IMR-90 (cell line): ENCODE data around the gene LRCH4. TPM values are rescaled to one million over a fixed set of nuclear protein-coding genes. Genes with fewer than 3 reads are reported as not detected.

Experiments used
- ATAC-seq: fragments of 200-7000 bp; cut with Tn5 transposase; 2 replicates; pipeline ENCODE4 v1.9.1; 2020; ENCODE audit warnings: low read depth, mild to moderate bottlenecking, moderate library complexity
- BruUV-seq: library from RNA; stranded (reverse); fragments of 400-500 nt; replicated peaks from 2 replicates; lab custom pipeline; 2021; lab: Mats Ljungman, UMichigan
- CTCF ChIA-PET: fragments of 300-600 bp; formaldehyde crosslinking; extraction: SDS; loops from one replicate; lab custom pipeline; 2021; ENCODE audit warnings: antibody characterized with exemption; lab: Yijun Ruan, JAX
- POLR2A ChIA-PET: fragments of 300-600 bp; sonication (Branson Sonifier 250); formaldehyde crosslinking; loops from one replicate; lab custom pipeline; 2022; ENCODE audit warnings: antibody characterized with exemption; ENCODE audit not compliant: unreplicated experiment; lab: Charles Lee
- DNase-seq: peaks from one replicate; pipeline ENCODE4 v3.0.0; 2013
- H2AFZ ChIP-seq: replicated peaks from 2 replicates; pipeline ENCODE3; 2013; ENCODE audit warnings: low read length, mild to moderate bottlenecking; ENCODE audit not compliant: poor library complexity
- H2AK5ac ChIP-seq: 2 replicates; pipeline ENCODE4 v1.6.1; 2013; ENCODE audit warnings: low read depth, low read length, inconsistent platforms
- H2AK9ac ChIP-seq: replicated peaks from 2 replicates; pipeline ENCODE3; 2013; ENCODE audit warnings: mild to moderate bottlenecking, low read depth, low read length, moderate library complexity; ENCODE audit not compliant: poor library complexity
- H2BK120ac ChIP-seq: 2 replicates; pipeline ENCODE4 v1.6.1; 2013; ENCODE audit warnings: low read depth, low read length, inconsistent platforms
- H2BK15ac ChIP-seq: 3 replicates; pipeline ENCODE4 v1.6.1; 2013; ENCODE audit warnings: low read depth, low read length, inconsistent platforms
- H2BK20ac ChIP-seq: 2 replicates; pipeline ENCODE4 v1.6.1; 2013; ENCODE audit warnings: low read depth, mild to moderate bottlenecking, inconsistent platforms, low read length, moderate library complexity
- H2BK5ac ChIP-seq: 2 replicates; pipeline ENCODE4 v1.6.1; 2013; ENCODE audit warnings: mild to moderate bottlenecking, low read depth, low read length, inconsistent platforms; ENCODE audit not compliant: poor library complexity, severe bottlenecking
- H3K14ac ChIP-seq: replicated peaks from 2 replicates; pipeline ENCODE4 v1.6.1; 2013; ENCODE audit warnings: low read depth, low read length, inconsistent platforms
- H3K18ac ChIP-seq: 2 replicates; pipeline ENCODE4 v1.6.1; 2013; ENCODE audit warnings: low read depth, low read length, control low read depth
- H3K23ac ChIP-seq: 2 replicates; pipeline ENCODE4 v1.6.1; 2013; ENCODE audit warnings: low read depth, low read length, inconsistent platforms
- H3K27ac ChIP-seq: 2 replicates; pipeline ENCODE4 v1.5.1; 2013; ENCODE audit warnings: mild to moderate bottlenecking, control low read depth, low read length; ENCODE audit not compliant: insufficient read depth
- H3K27me3 ChIP-seq: 2 replicates; pipeline ENCODE4 v1.6.1; 2013; ENCODE audit warnings: low read length; ENCODE audit not compliant: control insufficient read depth, insufficient read depth
- H3K36me3 ChIP-seq: 2 replicates; pipeline ENCODE4 v1.6.1; 2013; ENCODE audit warnings: low read length, mixed read lengths; ENCODE audit not compliant: control insufficient read depth, insufficient read depth
- H3K4ac ChIP-seq: 2 replicates; pipeline ENCODE4 v1.6.1; 2013; ENCODE audit warnings: low read depth, low read length, inconsistent platforms
- H3K4me1 ChIP-seq: 2 replicates; pipeline ENCODE4 v1.6.1; 2013; ENCODE audit warnings: low read length, mixed read lengths; ENCODE audit not compliant: control insufficient read depth, insufficient read depth
- H3K4me2 ChIP-seq: 2 replicates; pipeline ENCODE4 v1.6.1; 2013; ENCODE audit warnings: low read depth, mild to moderate bottlenecking, control low read depth, low read length, moderate library complexity
- H3K4me3 ChIP-seq: 2 replicates; pipeline ENCODE4 v1.5.1; 2013; ENCODE audit warnings: low read depth, mild to moderate bottlenecking, control low read depth, low read length, moderate library complexity; ENCODE audit not compliant: insufficient read depth
- H3K56ac ChIP-seq: 2 replicates; pipeline ENCODE4 v1.6.1; 2013; ENCODE audit warnings: low read length, inconsistent platforms; ENCODE audit not compliant: insufficient read depth; ENCODE audit errors: extremely low read depth
- H3K79me1 ChIP-seq, 2 experiments: 2 replicates each; pipeline ENCODE4 v1.6.1; 2013; ENCODE audit warnings: low read length in 2 of 2, inconsistent platforms in 1 of 2, low read depth in 1 of 2
- H3K9ac ChIP-seq: 2 replicates; pipeline ENCODE4 v1.6.1; 2013; ENCODE audit warnings: low read depth, low read length, control low read depth
- H3K9me1 ChIP-seq: 2 replicates; pipeline ENCODE4 v1.6.1; 2013; ENCODE audit warnings: low read length, inconsistent platforms; ENCODE audit not compliant: insufficient read depth
- H3K9me3 ChIP-seq: 2 replicates; pipeline ENCODE4 v1.6.1; 2013; ENCODE audit warnings: low read length; ENCODE audit not compliant: control insufficient read depth, insufficient read depth
- H4K20me1 ChIP-seq: 2 replicates; pipeline ENCODE4 v1.6.1; 2013; ENCODE audit warnings: low read length, inconsistent platforms; ENCODE audit not compliant: insufficient read depth
- H4K5ac ChIP-seq: 2 replicates; pipeline ENCODE4 v1.6.1; 2013; ENCODE audit warnings: mild to moderate bottlenecking, low read depth, low read length, control low read depth
- H4K8ac ChIP-seq, 2 experiments: 2 replicates each; pipeline ENCODE4 v1.6.1; 2013; ENCODE audit warnings: low read depth in 2 of 2, low read length in 2 of 2, control low read depth in 1 of 2, inconsistent platforms in 1 of 2
- H4K91ac ChIP-seq: 2 replicates; pipeline ENCODE4 v1.6.1; 2013; ENCODE audit warnings: low read depth, low read length, inconsistent platforms; ENCODE audit not compliant: insufficient read depth
- BHLHE40 ChIP-seq: fragments of 150-350 bp; IDR thresholded peaks from 2 replicates; pipeline ENCODE4 v1.6.1; 2016; ENCODE audit warnings: mild to moderate bottlenecking, low read depth, low read length
- CEBPB ChIP-seq: IDR thresholded peaks from 2 replicates; pipeline ENCODE4 v1.6.1; 2012; ENCODE audit warnings: low read depth, low read length, improper control_type of control experiment
- CHD1 ChIP-seq: IDR thresholded peaks from 2 replicates; pipeline ENCODE4 v1.6.1; 2012; ENCODE audit warnings: low read depth, low read length, improper control_type of control experiment
- CTCF ChIP-seq: conservative IDR thresholded peaks from 2 replicates; pipeline ENCODE4 v1.5.1; 2012; ENCODE audit warnings: mild to moderate bottlenecking, low read depth, low read length, improper control_type of control experiment
- FOS ChIP-seq: fragments of 150-350 bp; IDR thresholded peaks from 2 replicates; pipeline ENCODE4 v1.6.1; 2016; ENCODE audit warnings: low read depth, low read length
- MXI1 ChIP-seq: IDR thresholded peaks from 2 replicates; pipeline ENCODE4 v1.6.1; 2012; ENCODE audit warnings: low read depth, mild to moderate bottlenecking, low read length, moderate library complexity, borderline replicate concordance
- NFE2L2 ChIP-seq: fragments of 150-350 bp; IDR thresholded peaks from 2 replicates; pipeline ENCODE4 v1.6.1; 2016; ENCODE audit warnings: low read depth, mild to moderate bottlenecking, low read length
- RCOR1 ChIP-seq: IDR thresholded peaks from 2 replicates; pipeline ENCODE4 v1.6.1; 2012; ENCODE audit warnings: mild to moderate bottlenecking, low read length, improper control_type of control experiment; ENCODE audit not compliant: insufficient replicate concordance
- RFX5 ChIP-seq: IDR thresholded peaks from 2 replicates; pipeline ENCODE4 v1.8.0; 2012; ENCODE audit warnings: low read depth, mild to moderate bottlenecking, low read length, moderate library complexity
- SMC3 ChIP-seq: fragments of 150-350 bp; IDR thresholded peaks from 2 replicates; pipeline ENCODE4 v1.6.1; 2016; ENCODE audit warnings: low read depth, mild to moderate bottlenecking, antibody characterized with exemption, low read length, moderate library complexity
- WGBS, 2 experiments: methylation state at CpG; one replicate each; pipeline versions ENCODE4 v1.1.5 to v1.1.7; 2013; ENCODE audit warnings: missing lambda C conversion rate in 2 of 2; ENCODE audit not compliant: insufficient read length in 1 of 2; ENCODE audit errors: extremely low coverage in 2 of 2; 5-methylcytosine and 5-hydroxymethylcytosine counted together
- dilution Hi-C: fragments of 300-500 bp; cut with HindIII; formaldehyde crosslinking; loops from one replicate; pipeline ENCODE4 v1.14.3; 2018; ENCODE audit warnings: low sequenced_read_pairs; ENCODE audit not compliant: unreplicated experiment
- in situ Hi-C: fragments of 300-500 bp; cut with MboI; formaldehyde crosslinking; loops from 3 replicates; pipeline ENCODE4 v1.14.3; 2019; ENCODE audit warnings: low sequenced_read_pairs, inconsistent platforms, mixed read lengths
- intact Hi-C: fragments of 100-400 bp; cut with micrococcal nuclease; formaldehyde crosslinking; loops from 2 replicates; pipeline ENCODE4 v1.10.0; 2022
- polyA plus RNA-seq, 3 experiments: library from polyadenylated mRNA; depleted of rRNA; stranded (reverse); fragments of >200 nt; gene quantifications; 2 replicates each; pipeline ENCODE4 v1.2.3, GENCODE V29; 2012; ENCODE audit warnings: low replicate concordance in 1 of 3
- total RNA-seq: library from RNA; depleted of rRNA; stranded (reverse); fragments of >200 nt; gene quantifications from 2 replicates; pipeline ENCODE4 v1.2.3, GENCODE V29; 2012
- TF ChIP-seq, protein P1 (sequence below): fragments of 150-350 bp; IDR thresholded peaks from 2 replicates; pipeline ENCODE4 v1.6.1; 2016; ENCODE audit warnings: low read depth, mild to moderate bottlenecking, low read length, moderate library complexity, borderline replicate concordance

LRCH4 gene
- total and polyA plus RNA-seq, 2 of the 4 experiments (the other 2 are of a cell fraction) = 5.0 to 41.3 TPM

DNA sequence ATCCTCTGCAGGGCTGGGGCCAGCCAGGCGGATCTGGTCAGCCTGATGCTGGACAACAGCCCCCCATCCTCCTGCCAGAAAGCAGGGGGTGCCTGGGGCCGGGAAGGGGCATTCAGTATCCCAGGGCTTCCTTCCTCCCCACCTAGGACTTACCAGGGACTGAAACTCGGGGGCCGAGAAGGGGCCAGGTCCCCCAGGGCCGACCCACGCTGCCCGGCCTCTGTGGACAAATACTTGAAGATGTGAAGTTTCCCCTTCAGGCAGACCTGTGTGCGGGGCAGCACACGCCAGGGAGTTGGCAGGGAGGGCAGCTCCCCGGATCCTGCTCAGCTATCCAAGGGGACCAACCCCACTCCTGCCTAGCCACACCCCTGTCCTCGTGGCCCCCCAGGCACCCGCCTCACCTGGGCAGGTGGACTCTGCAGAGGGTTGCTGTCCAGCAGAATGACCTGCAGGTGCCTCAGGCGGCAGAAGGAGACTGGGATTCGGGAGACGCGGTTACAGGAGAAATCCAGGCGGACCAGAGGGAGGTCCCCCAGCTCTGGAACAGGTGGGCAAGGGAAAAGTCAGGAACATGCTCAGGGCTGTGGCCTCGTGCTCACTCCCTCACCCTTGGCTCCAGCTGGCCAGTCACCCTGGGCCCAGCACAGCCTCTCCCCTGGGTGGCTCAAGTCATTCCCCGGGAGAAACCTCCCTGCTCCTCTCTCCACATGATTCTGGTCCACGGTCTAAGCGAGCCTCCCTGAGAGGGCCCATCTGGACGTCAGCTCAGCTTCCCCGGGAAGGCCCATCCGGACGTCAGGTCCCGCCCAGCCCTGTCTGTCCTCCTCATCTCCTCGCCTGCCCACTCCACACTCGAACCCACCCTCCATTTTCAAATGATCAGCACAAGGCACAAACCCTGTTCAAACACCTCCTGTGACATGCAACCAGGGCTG is 7.4 kb downstream of the LRCH4 start (continued):
- TF ChIP-seq, protein P1, sequence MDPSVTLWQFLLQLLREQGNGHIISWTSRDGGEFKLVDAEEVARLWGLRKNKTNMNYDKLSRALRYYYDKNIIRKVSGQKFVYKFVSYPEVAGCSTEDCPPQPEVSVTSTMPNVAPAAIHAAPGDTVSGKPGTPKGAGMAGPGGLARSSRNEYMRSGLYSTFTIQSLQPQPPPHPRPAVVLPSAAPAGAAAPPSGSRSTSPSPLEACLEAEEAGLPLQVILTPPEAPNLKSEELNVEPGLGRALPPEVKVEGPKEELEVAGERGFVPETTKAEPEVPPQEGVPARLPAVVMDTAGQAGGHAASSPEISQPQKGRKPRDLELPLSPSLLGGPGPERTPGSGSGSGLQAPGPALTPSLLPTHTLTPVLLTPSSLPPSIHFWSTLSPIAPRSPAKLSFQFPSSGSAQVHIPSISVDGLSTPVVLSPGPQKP = no peak
- no peak for TF ChIP-seq FOS

- H3K4me3 ChIP-seq = no peak overlapping the region
- no peak overlapping the region for H4K8ac ChIP-seq
- BruUV-seq = no TSS peak
- no peak overlapping the region for H2AK5ac ChIP-seq
- peaks cover 5% of the 10 kb centered on the region for H3K9me1 ChIP-seq
- no peak overlapping the region for H2AFZ ChIP-seq
- no peak for DNase-seq
- H2BK15ac ChIP-seq = no peak overlapping the region
- intact Hi-C loops = no loop called here
- ATAC-seq = no peak
- H4K20me1 ChIP-seq = peaks cover 13% of the 10 kb centered on the region; the same call in 1 of the 2 replicates
- H3K36me3 ChIP-seq = peaks cover 76% of the 10 kb centered on the region
- H4K5ac ChIP-seq = no peak overlapping the region
- H3K56ac ChIP-seq = no peak overlapping the region
- H2AK9ac ChIP-seq = peak overlapping the region; percentile 24
- no peaks in the 10 kb centered on the region for H3K9me3 ChIP-seq
- H4K91ac ChIP-seq = no peak overlapping the region
- no peak overlapping the region for H3K4me2 ChIP-seq
- H3K79me1 ChIP-seq = peaks cover 11 to 39% of the 10 kb centered on the region in 2 experiments
- no peaks in the 10 kb centered on the region for H3K27me3 ChIP-seq
- no peaks in the 10 kb centered on the region; the same call in 1 of the 2 replicates for H3K4me1 ChIP-seq
- ChIA-PET POLR2A (no interaction called here), CTCF (no interaction called here)
- H3K9ac ChIP-seq = no peak overlapping the region
- 92% methylated on average over 3 of the region's 14 CpGs; no CpG with 5 or more reads in 1 of the 2 experiments for WGBS, 2 experiments
- no peak overlapping the region for H2BK5ac ChIP-seq
- H3K4ac ChIP-seq = no peak overlapping the region
- no peak overlapping the region for H3K23ac ChIP-seq
- dilution Hi-C loops = no loop called here
- H3K18ac ChIP-seq = no peak overlapping the region
- H3K27ac ChIP-seq = no peak overlapping the region
- no peak overlapping the region for H2BK20ac ChIP-seq
- in situ Hi-C loops = loop anchor here (25.0 kb wide), 1 partner anchor 285 kb away; the partner anchor contains the start of genes SLC12A9 and TRIP6
- H2BK120ac ChIP-seq = no peak overlapping the region
- H3K14ac ChIP-seq = no peak overlapping the region
- no peak for TF ChIP-seq NFE2L2
- TF ChIP-seq CHD1 = no peak
- no peak for TF ChIP-seq FOS
- no peak for TF ChIP-seq MXI1
- TF ChIP-seq BHLHE40 = no peak
- no peak for TF ChIP-seq RFX5
- no peak for TF ChIP-seq SMC3
- TF ChIP-seq RCOR1 = no peak
- no peak for TF ChIP-seq CTCF
- TF ChIP-seq CEBPB = no peak
These were observed 8.4 kb downstream of the LRCH4 start for GRCh38 chr7:100577507-100577906.
